Lower lobe of right lung (tissue), 2 donors: ENCODE data around the gene CYTH1. TPM values are rescaled to one million over a fixed set of nuclear protein-coding genes. Genes with fewer than 3 reads are reported as not detected.

ENCODE experiments used
- ATAC-seq, 2 donors: fragments of 200-7000 bp; cut with Tn5 transposase; one replicate each; pipeline ENCODE4 v1.9.1; 2020 to 2022; ENCODE audit warnings: mild to moderate bottlenecking in 2 of 2, moderate library complexity in 2 of 2
- DNase-seq: peaks from one replicate; pipeline ENCODE4 v3.0.0-alpha.2; 2020
- H3K27ac ChIP-seq: fragments of 200-600 bp; one replicate; pipeline ENCODE4 v1.8.0; 2022
- H3K27me3 ChIP-seq: fragments of 200-600 bp; one replicate; pipeline ENCODE4 v1.8.0; 2022; ENCODE audit warnings: low read depth
- H3K36me3 ChIP-seq: fragments of 200-600 bp; one replicate; pipeline ENCODE4 v1.8.0; 2022; ENCODE audit warnings: mild to moderate bottlenecking
- H3K4me1 ChIP-seq: fragments of 200-600 bp; one replicate; pipeline ENCODE4 v1.8.0; 2022
- H3K4me3 ChIP-seq: fragments of 200-600 bp; one replicate; pipeline ENCODE4 v1.8.0; 2022; ENCODE audit warnings: mild to moderate bottlenecking
- H3K9me3 ChIP-seq: fragments of 200-600 bp; one replicate; pipeline ENCODE4 v1.8.0; 2022
- intact Hi-C: fragments of 100-400 bp; cut with DNase I; formaldehyde crosslinking; loops from one replicate; pipeline ENCODE4 v1.11.0; 2022
- total RNA-seq: library from RNA; stranded (reverse); fragmentation: NEBNext Ultra II Directional; extraction: Animal tissue kit (Norgen Biotek cat#: 25700); gene quantifications from one replicate; pipeline ENCODE4 v1.2.1, GENCODE V29; 2021
- TF ChIP-seq, protein P1 (sequence below): fragments of 200-600 bp; IDR thresholded peaks from one replicate; pipeline ENCODE4 v1.8.0; 2022; ENCODE audit warnings: antibody characterized with exemption, mild to moderate bottlenecking
- donor health status: DM: no; HTN: yes; CAD: no; lungs with severe emphysema.

The CYTH1 gene
- total RNA-seq, 1 donor from 2014 or later: 110 TPM

GRCh38 chr17:78791840-78792709, 10.0 kb upstream of the CYTH1 start:
- no peak overlapping the region for H3K4me3 ChIP-seq
- intact Hi-C loops: no loop called here
- peaks cover 45% of the 10 kb centered on the region for H3K4me1 ChIP-seq
- no peaks in the 10 kb centered on the region for H3K27me3 ChIP-seq
- DNase-seq (peak; percentile 28), ATAC-seq (no peak)
- peaks cover 42% of the 10 kb centered on the region for H3K36me3 ChIP-seq
- H3K9me3 ChIP-seq: no peaks in the 10 kb centered on the region
- peak overlapping the region; percentile 80 for H3K27ac ChIP-seq
- TF ChIP-seq, protein P1, sequence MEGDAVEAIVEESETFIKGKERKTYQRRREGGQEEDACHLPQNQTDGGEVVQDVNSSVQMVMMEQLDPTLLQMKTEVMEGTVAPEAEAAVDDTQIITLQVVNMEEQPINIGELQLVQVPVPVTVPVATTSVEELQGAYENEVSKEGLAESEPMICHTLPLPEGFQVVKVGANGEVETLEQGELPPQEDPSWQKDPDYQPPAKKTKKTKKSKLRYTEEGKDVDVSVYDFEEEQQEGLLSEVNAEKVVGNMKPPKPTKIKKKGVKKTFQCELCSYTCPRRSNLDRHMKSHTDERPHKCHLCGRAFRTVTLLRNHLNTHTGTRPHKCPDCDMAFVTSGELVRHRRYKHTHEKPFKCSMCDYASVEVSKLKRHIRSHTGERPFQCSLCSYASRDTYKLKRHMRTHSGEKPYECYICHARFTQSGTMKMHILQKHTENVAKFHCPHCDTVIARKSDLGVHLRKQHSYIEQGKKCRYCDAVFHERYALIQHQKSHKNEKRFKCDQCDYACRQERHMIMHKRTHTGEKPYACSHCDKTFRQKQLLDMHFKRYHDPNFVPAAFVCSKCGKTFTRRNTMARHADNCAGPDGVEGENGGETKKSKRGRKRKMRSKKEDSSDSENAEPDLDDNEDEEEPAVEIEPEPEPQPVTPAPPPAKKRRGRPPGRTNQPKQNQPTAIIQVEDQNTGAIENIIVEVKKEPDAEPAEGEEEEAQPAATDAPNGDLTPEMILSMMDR: no peak

GRCh38 chr17:78790552-78790951, 8.5 kb upstream of the CYTH1 start:
- Histone ChIP-seq H3K27me3 (no peaks in the 10 kb centered on the region), H3K4me3 (no peak overlapping the region), H3K9me3 (no peaks in the 10 kb centered on the region), H3K4me1 (peaks cover 30% of the 10 kb centered on the region), H3K36me3 (peaks cover 27% of the 10 kb centered on the region), H3K27ac (peak overlapping the region; percentile 80)
- intact Hi-C loops: no loop called here
- TF ChIP-seq, protein P1: no peak
- DNase-seq (peak; percentile 45), ATAC-seq (peak; percentile 46 to 62)

GRCh38 chr17:78789663-78790181, 7.6 kb upstream of the CYTH1 start:
- ATAC-seq (peak; percentile 58 to 64), DNase-seq (peak; percentile 87)
- peak overlapping the region; percentile 16 for H3K4me3 ChIP-seq
- TF ChIP-seq, protein P1: no peak
- peaks cover 18% of the 10 kb centered on the region for H3K36me3 ChIP-seq
- peak overlapping the region; percentile 80 for H3K27ac ChIP-seq
- no peaks in the 10 kb centered on the region for H3K27me3 ChIP-seq
- H3K9me3 ChIP-seq: no peaks in the 10 kb centered on the region
- H3K4me1 ChIP-seq: peaks cover 32% of the 10 kb centered on the region
- intact Hi-C loops: no loop called here

GRCh38 chr17:78789149-78789662, 7.1 kb upstream of the CYTH1 start:
- Histone ChIP-seq H3K36me3 (peaks cover 13% of the 10 kb centered on the region), H3K27ac (peak overlapping the region; percentile 80), H3K4me1 (peaks cover 37% of the 10 kb centered on the region), H3K9me3 (no peaks in the 10 kb centered on the region), H3K4me3 (peak overlapping the region; percentile 16), H3K27me3 (no peaks in the 10 kb centered on the region)
- intact Hi-C loops: no loop called here
- ATAC-seq (peak; percentile 39 to 41), DNase-seq (no peak)
- TF ChIP-seq, protein P1: no peak

GRCh38 chr17:78788451-78788850, 6.4 kb upstream of the CYTH1 start:
- TF ChIP-seq, protein P1: no peak
- H3K27ac ChIP-seq: no peak overlapping the region

More at GRCh38 chr17:78788451-78788850, 6.4 kb upstream of the CYTH1 start:
- ATAC-seq (no peak), DNase-seq (no peak)
- Histone ChIP-seq H3K4me3 (no peak overlapping the region), H3K9me3 (no peaks in the 10 kb centered on the region), H3K36me3 (peaks cover 6% of the 10 kb centered on the region), H3K4me1 (peaks cover 44% of the 10 kb centered on the region), H3K27me3 (no peaks in the 10 kb centered on the region)
- intact Hi-C loops: no loop called here
